AG09319 (cell line): ENCODE data around the gene COG5.

Experiments
- DNase-seq: peaks from one replicate; pipeline ENCODE4 v3.0.0-alpha.2; 2010; ENCODE audit warnings: low read depth; ENCODE audit errors: extremely low read depth
- TF ChIP-seq, protein P1 (sequence below): IDR thresholded peaks from 2 replicates; pipeline ENCODE4 v1.5.1; 2011; ENCODE audit warnings: low read depth, mild to moderate bottlenecking, inconsistent platforms, low read length, moderate library complexity

Gene COG5

DNA sequence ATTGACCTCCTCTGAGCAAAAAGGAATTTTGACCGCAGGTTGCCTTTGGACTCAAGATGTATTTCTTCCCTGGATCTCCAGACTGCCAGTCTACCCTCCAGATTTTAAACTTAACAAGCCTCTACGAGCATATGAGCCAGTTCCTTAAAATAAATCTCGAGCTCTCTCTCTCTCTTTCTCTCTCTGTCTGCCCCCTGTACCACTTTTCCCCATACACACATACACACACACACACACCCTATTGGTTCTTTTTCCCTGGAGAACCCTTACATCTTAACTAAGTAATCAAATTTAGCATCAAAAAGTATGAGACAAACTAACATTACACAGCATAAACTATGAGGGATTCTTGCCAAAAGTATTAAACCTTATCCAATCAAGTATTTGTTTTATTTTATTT lies 27.7 kb upstream of the COG5 start:
- TF ChIP-seq, protein P1, sequence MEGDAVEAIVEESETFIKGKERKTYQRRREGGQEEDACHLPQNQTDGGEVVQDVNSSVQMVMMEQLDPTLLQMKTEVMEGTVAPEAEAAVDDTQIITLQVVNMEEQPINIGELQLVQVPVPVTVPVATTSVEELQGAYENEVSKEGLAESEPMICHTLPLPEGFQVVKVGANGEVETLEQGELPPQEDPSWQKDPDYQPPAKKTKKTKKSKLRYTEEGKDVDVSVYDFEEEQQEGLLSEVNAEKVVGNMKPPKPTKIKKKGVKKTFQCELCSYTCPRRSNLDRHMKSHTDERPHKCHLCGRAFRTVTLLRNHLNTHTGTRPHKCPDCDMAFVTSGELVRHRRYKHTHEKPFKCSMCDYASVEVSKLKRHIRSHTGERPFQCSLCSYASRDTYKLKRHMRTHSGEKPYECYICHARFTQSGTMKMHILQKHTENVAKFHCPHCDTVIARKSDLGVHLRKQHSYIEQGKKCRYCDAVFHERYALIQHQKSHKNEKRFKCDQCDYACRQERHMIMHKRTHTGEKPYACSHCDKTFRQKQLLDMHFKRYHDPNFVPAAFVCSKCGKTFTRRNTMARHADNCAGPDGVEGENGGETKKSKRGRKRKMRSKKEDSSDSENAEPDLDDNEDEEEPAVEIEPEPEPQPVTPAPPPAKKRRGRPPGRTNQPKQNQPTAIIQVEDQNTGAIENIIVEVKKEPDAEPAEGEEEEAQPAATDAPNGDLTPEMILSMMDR: no peak
- no peak for DNase-seq

DNA sequence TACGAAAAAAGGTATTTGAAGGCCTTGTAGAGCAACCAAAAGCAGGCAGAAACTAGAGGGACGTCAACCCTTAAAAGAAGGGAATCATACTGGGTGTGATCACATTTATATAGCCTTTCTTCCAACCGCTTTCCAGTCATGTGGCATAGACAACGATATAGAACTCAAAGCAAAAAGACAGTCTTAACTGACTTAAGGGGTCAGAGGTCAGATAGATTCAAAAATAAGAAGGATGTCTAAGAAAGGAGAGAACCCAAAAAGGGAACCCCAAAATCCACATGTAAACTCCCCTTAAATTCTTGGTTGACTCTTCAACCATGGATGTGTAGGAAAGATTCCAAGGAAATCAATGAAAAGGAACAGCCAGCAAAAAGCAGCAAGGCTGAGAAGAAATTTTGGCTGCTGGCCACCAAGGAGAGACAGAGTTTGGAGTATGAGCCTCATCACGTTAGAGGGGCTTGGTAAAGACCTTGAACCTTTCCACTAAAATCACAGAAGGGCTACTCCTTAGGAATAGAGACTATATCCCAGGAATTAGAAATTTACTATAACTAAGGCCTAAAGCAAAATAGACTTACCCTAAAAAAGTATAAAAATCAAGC lies 24.9 kb upstream of the COG5 start:
- TF ChIP-seq, protein P1: no peak
- DNase-seq: no peak

DNA sequence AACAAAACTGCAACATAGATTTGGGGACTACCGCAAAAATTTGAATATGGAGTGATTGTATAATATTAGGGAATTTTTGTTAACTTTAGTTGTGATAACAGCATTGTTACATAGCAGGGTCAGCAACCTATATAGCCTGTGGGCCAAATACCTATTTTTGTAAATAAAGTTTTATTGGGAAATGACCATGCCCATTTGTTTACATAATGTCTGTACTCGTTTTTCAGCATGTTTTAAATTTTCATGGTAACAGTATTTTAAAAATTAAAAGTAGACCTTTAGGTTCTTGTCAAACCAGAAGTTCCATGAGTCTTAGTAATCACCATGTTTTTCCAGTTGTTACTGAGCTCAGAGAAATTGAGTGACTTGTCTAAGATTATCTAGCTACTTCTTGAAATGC lies 21.0 kb upstream of the COG5 start:
- DNase-seq: no peak
- TF ChIP-seq, protein P1: no peak

DNA sequence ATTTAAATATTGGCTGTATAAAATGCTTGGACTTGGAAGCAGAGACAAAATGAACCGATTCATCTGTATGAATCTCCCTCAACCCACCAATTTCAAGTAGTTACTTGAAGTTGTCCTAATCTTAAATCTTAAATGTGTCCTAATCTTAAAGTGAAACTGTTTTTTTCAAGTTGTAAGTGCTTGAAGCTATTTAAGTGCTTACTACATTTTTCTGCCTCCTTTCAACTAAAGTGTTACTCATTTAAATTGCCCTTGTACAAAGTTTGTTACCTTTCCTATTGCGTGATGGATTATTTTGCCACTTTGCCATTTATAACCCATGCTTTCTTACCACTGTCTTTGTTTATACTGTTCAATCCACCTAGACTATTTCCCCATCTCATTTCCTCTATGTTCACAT lies 19.2 kb upstream of the COG5 start:
- TF ChIP-seq, protein P1: no peak
- no peak for DNase-seq

DNA sequence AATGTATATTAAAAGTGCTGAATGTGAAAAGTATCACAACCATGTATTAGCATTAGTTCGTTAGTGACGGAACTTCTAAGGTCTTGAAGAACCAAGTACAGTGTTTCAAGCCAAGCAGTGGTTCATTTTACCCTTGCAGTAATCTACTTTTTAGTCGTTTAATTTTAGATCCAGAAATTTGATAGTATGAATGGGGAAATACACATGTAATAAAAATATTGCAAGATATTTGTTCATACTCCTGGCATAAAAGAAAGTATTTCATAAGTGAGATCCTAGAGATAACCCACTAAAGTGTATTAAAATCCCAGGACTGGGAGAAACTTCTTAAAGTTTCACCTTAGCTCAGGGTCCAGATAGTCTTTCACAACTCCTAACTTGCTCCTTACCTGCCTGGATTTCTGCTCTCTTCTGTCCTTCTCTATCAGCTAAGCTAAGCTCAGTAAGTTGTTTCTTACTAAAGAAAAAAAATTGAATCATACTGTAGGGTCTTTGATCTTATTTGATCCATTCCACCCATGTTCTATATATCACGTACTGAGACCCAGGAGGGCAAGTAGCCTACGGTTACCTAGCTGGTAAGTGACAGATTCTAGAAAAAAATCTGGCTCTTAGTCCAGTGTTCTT lies 17.8 kb upstream of the COG5 start:
- TF ChIP-seq, protein P1: no peak
- no peak for DNase-seq

DNA sequence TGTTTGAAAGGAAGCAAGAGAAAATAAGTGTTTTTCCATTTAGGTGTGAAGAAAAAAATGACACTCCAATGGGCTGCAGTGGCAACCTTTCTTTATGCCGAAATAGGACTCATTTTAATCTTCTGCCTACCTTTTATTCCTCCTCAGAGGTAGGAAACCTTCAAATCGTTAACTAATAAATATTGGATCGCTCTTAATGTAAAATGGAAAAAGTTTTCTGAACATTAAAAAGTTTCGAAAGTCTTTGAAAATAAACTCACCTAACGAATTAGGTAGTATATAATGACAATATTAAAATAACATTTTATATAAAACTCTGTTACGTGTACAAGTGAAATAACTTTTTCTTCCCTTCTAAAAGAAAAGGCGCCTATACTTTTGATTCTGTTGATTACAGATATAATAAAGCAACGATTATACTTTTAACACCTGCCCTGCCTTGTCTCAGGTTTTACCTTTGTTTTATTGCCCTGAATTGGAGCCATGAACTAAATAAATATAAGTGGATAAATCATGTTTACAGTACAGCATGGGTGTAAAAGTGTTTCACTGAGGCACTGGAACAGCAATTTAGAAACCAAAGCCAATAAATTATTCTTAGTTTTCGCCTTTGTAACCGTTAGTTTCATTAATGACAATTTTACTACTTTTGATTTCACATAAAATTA lies 17.1 kb upstream of the COG5 start:
- no peak for DNase-seq
- TF ChIP-seq, protein P1: no peak
